ENCODE measurements around the gene LRTM2.

Gene LRTM2

DNA sequence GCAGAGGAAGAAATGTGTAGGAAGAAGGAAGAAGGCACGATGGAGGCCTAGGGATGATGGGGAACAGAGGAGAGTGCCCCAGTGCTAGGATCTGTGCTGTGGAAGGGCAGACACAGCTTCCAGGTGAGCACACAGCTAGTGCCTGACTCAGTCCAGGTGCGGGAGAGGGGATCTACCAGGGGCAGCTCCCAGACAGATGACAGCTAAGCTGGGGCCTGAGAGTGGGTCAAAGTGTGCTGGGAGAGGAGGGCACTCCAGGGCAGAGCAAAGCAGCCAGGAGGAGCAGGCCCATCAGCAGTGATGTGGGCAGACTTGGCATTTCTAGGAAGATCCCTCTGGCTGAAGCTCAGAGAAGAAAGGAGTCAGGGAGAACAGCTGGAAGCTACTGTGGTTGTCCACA is 36.7 kb downstream of the LRTM2 start:
- Histone ChIP-seq H3K9me3 (ENCODE audit: insufficient read depth, low read depth, low read length) (peaks cover 23% of the 10 kb centered on the region; the same call in 1 of the 2 replicates), H3K9me2 (replicated peaks; ENCODE audit: low read depth, low read length) (no peaks in the 10 kb centered on the region), H3K4me3 (ENCODE audit: low read length, poor library complexity, severe bottlenecking) (no peak overlapping the region), H3K79me2 (ENCODE audit: insufficient read depth, low read length) (no peaks in the 10 kb centered on the region), H2AFZ (ENCODE audit: low read length) (no peak overlapping the region), H3K4me1 (ENCODE audit: insufficient read depth, low read length, poor library complexity, severe bottlenecking) (peaks cover 10% of the 10 kb centered on the region), H3K4me2 (ENCODE audit: low read depth, low read length, poor library complexity, severe bottlenecking) (no peak overlapping the region), H3K27me3 (ENCODE audit: insufficient read depth, low read length, poor library complexity, severe bottlenecking) (peaks cover 7% of the 10 kb centered on the region), H3K36me3 (ENCODE audit: insufficient read depth, low read length) (no peaks in the 10 kb centered on the region), H3F3A (ENCODE audit: low read depth) (no peaks in the 10 kb centered on the region), H4K20me1 (ENCODE audit: insufficient read depth, low read length, poor library complexity, severe bottlenecking) (no peaks in the 10 kb centered on the region), H3K9ac (ENCODE audit: low read depth, low read length, poor library complexity, severe bottlenecking) (no peak overlapping the region)
- TF ChIP-seq EZH2phosphoT487 (IDR thresholded peaks at IDR 0.05; ENCODE audit: borderline replicate concordance) (no peak), CTCF (conservative IDR thresholded peaks at IDR 0.05; ENCODE audit: low read length) (no peak)

- Histone ChIP-seq H2AFZ (ENCODE audit: low read length) (no peak overlapping the region), H3K4me1 (ENCODE audit: insufficient read depth, low read length, poor library complexity, severe bottlenecking) (peaks cover 3% of the 10 kb centered on the region), H3K36me3 (ENCODE audit: insufficient read depth, low read length) (no peaks in the 10 kb centered on the region), H3F3A (ENCODE audit: low read depth) (no peaks in the 10 kb centered on the region), H3K9me3 (ENCODE audit: insufficient read depth, low read depth, low read length) (peaks cover 23% of the 10 kb centered on the region; the same call in 1 of the 2 replicates), H3K27me3 (ENCODE audit: insufficient read depth, low read length, poor library complexity, severe bottlenecking) (peaks cover 7% of the 10 kb centered on the region), H3K79me2 (ENCODE audit: insufficient read depth, low read length) (no peaks in the 10 kb centered on the region), H4K20me1 (ENCODE audit: insufficient read depth, low read length, poor library complexity, severe bottlenecking) (no peaks in the 10 kb centered on the region), H3K4me2 (ENCODE audit: low read depth, low read length, poor library complexity, severe bottlenecking) (no peak overlapping the region), H3K9me2 (replicated peaks; ENCODE audit: low read depth, low read length) (no peaks in the 10 kb centered on the region), H3K9ac (ENCODE audit: low read depth, low read length, poor library complexity, severe bottlenecking) (no peak overlapping the region), H3K4me3 (ENCODE audit: low read length, poor library complexity, severe bottlenecking) (no peak overlapping the region)
- TF ChIP-seq CTCF (conservative IDR thresholded peaks at IDR 0.05; ENCODE audit: low read length) (no peak), EZH2phosphoT487 (IDR thresholded peaks at IDR 0.05; ENCODE audit: borderline replicate concordance) (no peak)
Observed at GRCh38 chr12:1857821-1858220, 37.5 kb downstream of the LRTM2 start.

- Histone ChIP-seq H3K4me1 (ENCODE audit: insufficient read depth, low read length, poor library complexity, severe bottlenecking) (no peaks in the 10 kb centered on the region), H3K4me2 (ENCODE audit: low read depth, low read length, poor library complexity, severe bottlenecking) (no peak overlapping the region), H2AFZ (ENCODE audit: low read length) (no peak overlapping the region), H3K36me3 (ENCODE audit: insufficient read depth, low read length) (no peaks in the 10 kb centered on the region), H3K9ac (ENCODE audit: low read depth, low read length, poor library complexity, severe bottlenecking) (no peak overlapping the region), H4K20me1 (ENCODE audit: insufficient read depth, low read length, poor library complexity, severe bottlenecking) (no peaks in the 10 kb centered on the region), H3K27me3 (ENCODE audit: insufficient read depth, low read length, poor library complexity, severe bottlenecking) (peaks cover 7% of the 10 kb centered on the region), H3K79me2 (ENCODE audit: insufficient read depth, low read length) (no peaks in the 10 kb centered on the region), H3K4me3 (ENCODE audit: low read length, poor library complexity, severe bottlenecking) (no peak overlapping the region), H3F3A (ENCODE audit: low read depth) (no peaks in the 10 kb centered on the region), H3K9me2 (replicated peaks; ENCODE audit: low read depth, low read length) (no peaks in the 10 kb centered on the region), H3K9me3 (ENCODE audit: insufficient read depth, low read depth, low read length) (peaks cover 23% of the 10 kb centered on the region; the same call in 1 of the 2 replicates)
- no peak for TF ChIP-seq EZH2phosphoT487 (IDR thresholded peaks at IDR 0.05; ENCODE audit: borderline replicate concordance)
- TF ChIP-seq CTCF (conservative IDR thresholded peaks at IDR 0.05; ENCODE audit: low read length): no peak
Observed at GRCh38 chr12:1858456-1858855, 38.1 kb downstream of the LRTM2 start.
